Esophagus muscularis mucosa (tissue), 4 donors: ENCODE data around the gene NKAIN4. TPM values are rescaled to one million over a fixed set of nuclear protein-coding genes. Genes with fewer than 3 reads are reported as not detected.
A peak's percentile ranks its signal among the peaks of the same experiment; 100 is the strongest.

Experiments
- DNase-seq: peaks from one replicate; pipeline ENCODE4 v3.0.0-alpha.2; 2017; ENCODE audit errors: extremely low spot score
- H3K27ac ChIP-seq, 4 donors: fragments of 200-600 bp; sonication (generic); replicated peaks in 1 of 4; 1 replicate in 3 of 4; 2 replicates in 1 of 4; pipeline ENCODE4 v1.5.1; 2016 to 2019; ENCODE audit warnings: mild to moderate bottlenecking in 1 of 4
- H3K27me3 ChIP-seq, 4 donors: fragments of 200-600 bp; sonication (generic); one replicate each; pipeline versions ENCODE4 v1.5.1 to v1.6.0; 2016 to 2019
- H3K36me3 ChIP-seq, 4 donors: fragments of 200-600 bp; sonication (generic); one replicate each; pipeline ENCODE4 v1.5.1; 2016 to 2019
- H3K4me1 ChIP-seq, 4 donors: fragments of 200-600 bp; sonication (generic); one replicate each; pipeline ENCODE4 v1.5.1; 2016 to 2019
- H3K4me3 ChIP-seq, 4 donors: fragments of 200-600 bp; sonication (generic); 1 replicate in 2 of 4; 2 replicates in 2 of 4; pipeline ENCODE4 v1.5.1; 2016 to 2019; ENCODE audit warnings: mild to moderate bottlenecking in 4 of 4, moderate library complexity in 1 of 4
- H3K9me3 ChIP-seq, 4 donors: fragments of 200-600 bp; sonication (generic); 1 replicate in 3 of 4; 2 replicates in 1 of 4; pipeline ENCODE4 v1.5.1; 2016 to 2019
- EP300 ChIP-seq: sonication (generic); formaldehyde crosslinking; IDR thresholded peaks from one replicate; pipeline ENCODE4 v1.6.1; 2017; ENCODE audit warnings: antibody characterized with exemption
- POLR2A ChIP-seq: fragments of 450-650 bp; IDR thresholded peaks from one replicate; pipeline ENCODE4 v1.6.1; 2017; ENCODE audit warnings: antibody characterized with exemption, moderate library complexity, mild to moderate bottlenecking, low read depth
- POLR2AphosphoS5 ChIP-seq, 2 donors: sonication (generic); formaldehyde crosslinking; IDR thresholded peaks; one replicate each; pipeline ENCODE4 v1.6.1; 2017; ENCODE audit warnings: antibody characterized with exemption in 2 of 2
- WGBS: methylation state at CpG from one replicate; pipeline ENCODE4 v1.1.5; 2018; 5-methylcytosine and 5-hydroxymethylcytosine counted together
- intact Hi-C: fragments of 100-400 bp; cut with DNase I; formaldehyde crosslinking; loops from one replicate; pipeline ENCODE4 v1.15.1; 2023
- total RNA-seq, 4 donors: library from RNA; depleted of rRNA; stranded (reverse); fragments of >200 nt; gene quantifications; one replicate each; pipeline versions ENCODE4 v1.1.0 to v1.2.1, GENCODE V29; 2016
- TF ChIP-seq, protein P1 (sequence below), 3 experiments: fragments of 200-600 bp in 2 of 3; fragments of 450-650 bp in 1 of 3; sonication (generic) in 2 of 3; IDR thresholded peaks; one replicate each; pipeline ENCODE4 v1.5.1; 2017 to 2019; ENCODE audit warnings: antibody characterized with exemption in 3 of 3, mild to moderate bottlenecking in 2 of 3, moderate library complexity in 1 of 3

NKAIN4 gene
- total RNA-seq, 4 donors from 2014 or later: 0.17 to 0.45 TPM; not detected in 2

DNA sequence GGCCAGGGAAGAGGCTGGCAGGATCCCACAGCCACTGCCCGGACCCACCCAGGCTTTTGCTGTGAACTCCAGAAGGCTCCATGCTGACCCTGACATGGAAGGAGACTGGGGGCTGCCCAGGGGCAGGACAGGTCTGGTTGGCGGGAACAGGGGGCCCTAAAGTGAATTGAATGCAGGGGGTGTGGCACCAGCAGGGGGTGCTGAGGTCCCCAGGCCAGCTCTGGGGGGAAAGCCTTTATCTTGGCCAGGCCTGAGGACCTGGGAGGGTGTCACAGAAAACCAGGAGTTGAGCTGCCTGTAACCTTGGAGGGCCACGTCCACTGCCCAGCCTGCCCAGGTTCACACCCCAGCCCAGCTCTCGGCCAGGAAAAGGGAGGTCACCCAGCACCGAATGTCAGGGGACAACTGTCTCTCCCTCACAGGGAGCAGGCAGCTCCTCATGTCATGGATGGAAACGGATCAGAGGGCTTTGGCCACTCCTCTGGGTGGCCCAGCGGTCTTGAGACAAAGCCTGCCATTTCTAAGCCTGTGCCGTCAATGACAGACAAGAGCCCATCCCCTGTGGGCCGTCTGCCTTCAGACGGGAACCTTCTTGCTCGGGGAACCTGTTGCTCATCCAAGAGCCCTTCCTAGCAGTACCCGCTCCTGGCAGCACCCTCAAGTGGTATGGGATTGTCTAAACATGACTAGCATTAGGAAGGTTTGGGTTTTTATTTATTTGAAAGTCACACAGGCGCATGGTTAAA, 35.4 kb downstream of the NKAIN4 start:
- TF ChIP-seq EP300: no peak
- TF ChIP-seq, protein P1, sequence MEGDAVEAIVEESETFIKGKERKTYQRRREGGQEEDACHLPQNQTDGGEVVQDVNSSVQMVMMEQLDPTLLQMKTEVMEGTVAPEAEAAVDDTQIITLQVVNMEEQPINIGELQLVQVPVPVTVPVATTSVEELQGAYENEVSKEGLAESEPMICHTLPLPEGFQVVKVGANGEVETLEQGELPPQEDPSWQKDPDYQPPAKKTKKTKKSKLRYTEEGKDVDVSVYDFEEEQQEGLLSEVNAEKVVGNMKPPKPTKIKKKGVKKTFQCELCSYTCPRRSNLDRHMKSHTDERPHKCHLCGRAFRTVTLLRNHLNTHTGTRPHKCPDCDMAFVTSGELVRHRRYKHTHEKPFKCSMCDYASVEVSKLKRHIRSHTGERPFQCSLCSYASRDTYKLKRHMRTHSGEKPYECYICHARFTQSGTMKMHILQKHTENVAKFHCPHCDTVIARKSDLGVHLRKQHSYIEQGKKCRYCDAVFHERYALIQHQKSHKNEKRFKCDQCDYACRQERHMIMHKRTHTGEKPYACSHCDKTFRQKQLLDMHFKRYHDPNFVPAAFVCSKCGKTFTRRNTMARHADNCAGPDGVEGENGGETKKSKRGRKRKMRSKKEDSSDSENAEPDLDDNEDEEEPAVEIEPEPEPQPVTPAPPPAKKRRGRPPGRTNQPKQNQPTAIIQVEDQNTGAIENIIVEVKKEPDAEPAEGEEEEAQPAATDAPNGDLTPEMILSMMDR (IDR thresholded peaks at IDR 0.05): no peak
- TF ChIP-seq POLR2AphosphoS5 (IDR thresholded peaks at IDR 0.05): no peak
- TF ChIP-seq POLR2A: no peak
- Histone ChIP-seq H3K27me3 (peaks cover 0 to 18% (median 0%) of the 10 kb centered on the region in 4 donors), H3K27ac (no peak overlapping the region), H3K4me3 (no peak overlapping the region), H3K9me3 (no peaks in the 10 kb centered on the region), H3K4me1 (peaks cover 15 to 27% (median 23%) of the 10 kb centered on the region in 4 donors), H3K36me3 (peaks cover 0 to 11% (median 4%) of the 10 kb centered on the region in 4 donors)
- intact Hi-C loops: loop anchor here (10.0 kb wide), 1 partner anchor 264 kb away; the partner anchor contains the start of gene SLC17A9
- DNase-seq: no peak
- WGBS: 65% methylated on average over 7 of the region's 13 CpGs

DNA sequence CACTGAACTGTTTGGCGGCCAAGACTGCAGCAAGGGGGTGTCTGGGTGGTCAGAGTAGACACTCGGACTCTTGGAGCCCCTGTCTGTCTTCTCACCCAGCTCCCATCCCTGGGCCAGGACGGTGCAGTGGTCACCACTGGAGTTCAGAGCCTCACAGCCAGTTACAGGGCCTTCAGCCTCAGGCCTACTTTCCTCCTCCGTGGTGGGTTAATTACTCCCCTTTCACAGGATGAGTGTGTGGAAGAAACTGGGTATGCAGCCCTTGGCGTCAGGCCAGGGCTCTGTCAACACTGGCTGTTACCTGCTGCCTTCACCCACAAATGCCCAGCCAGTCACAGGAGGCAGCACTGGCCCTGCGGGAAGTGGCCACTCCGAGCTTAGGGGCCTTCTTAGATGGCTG, 36.6 kb downstream of the NKAIN4 start:
- Histone ChIP-seq H3K4me3 (no peak overlapping the region), H3K36me3 (peaks cover 8 to 23% (median 14%) of the 10 kb centered on the region in 4 donors), H3K4me1 (peaks cover 20 to 37% (median 35%) of the 10 kb centered on the region in 4 donors), H3K27me3 (peaks cover 0 to 18% (median 0%) of the 10 kb centered on the region in 4 donors), H3K9me3 (no peaks in the 10 kb centered on the region), H3K27ac (no peak overlapping the region)
- intact Hi-C loops: loop anchor here (10.0 kb wide), 1 partner anchor 263 kb away; the partner anchor contains the start of gene SLC17A9
- DNase-seq: no peak
- 66% methylated on average over 5 of the region's 7 CpGs for WGBS
- TF ChIP-seq, protein P1 (IDR thresholded peaks at IDR 0.05): no peak
- TF ChIP-seq EP300 (no peak), POLR2A (no peak), POLR2AphosphoS5 (IDR thresholded peaks at IDR 0.05) (no peak)

DNA sequence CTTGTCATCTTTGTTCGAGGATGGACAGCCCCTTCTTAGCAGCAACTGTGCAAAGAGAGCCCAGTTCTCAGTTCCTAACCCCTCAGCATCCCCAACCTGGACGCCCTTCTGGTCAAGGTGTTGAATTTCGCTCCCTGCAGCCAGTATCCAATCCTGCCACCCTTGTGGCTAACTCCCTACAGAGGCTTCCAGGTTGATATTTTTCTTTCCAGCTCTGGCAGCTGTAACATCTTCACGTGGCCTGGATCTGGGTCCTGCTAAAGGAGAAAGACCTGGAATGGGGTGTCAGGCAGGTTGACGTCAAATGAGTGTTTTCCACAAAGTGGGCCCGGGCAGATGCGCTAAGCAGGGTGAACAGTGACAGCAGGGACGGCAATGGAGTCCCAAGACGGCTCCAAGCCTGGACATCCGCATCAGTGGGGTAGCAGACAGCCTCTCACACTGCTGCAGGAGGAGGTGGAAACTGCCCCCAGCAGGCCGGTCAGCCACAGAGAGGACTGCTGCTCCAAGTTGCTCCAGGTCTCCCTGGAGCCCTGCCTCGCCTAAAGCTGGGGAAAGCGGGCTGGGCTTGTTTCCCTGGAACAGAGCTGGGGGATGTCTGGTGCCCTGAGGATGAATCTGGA, 37.3 kb downstream of the NKAIN4 start:
- WGBS: 74% methylated on average over 9 of the region's 13 CpGs
- Histone ChIP-seq H3K9me3 (no peaks in the 10 kb centered on the region), H3K36me3 (peaks cover 15 to 30% (median 21%) of the 10 kb centered on the region in 4 donors), H3K4me1 (peaks cover 27 to 45% (median 42%) of the 10 kb centered on the region in 4 donors), H3K27me3 (peaks cover 0 to 18% (median 0%) of the 10 kb centered on the region in 4 donors), H3K27ac (peak overlapping the region; percentile 83 to 87 (median 84)), H3K4me3 (peak overlapping the region; percentile 90 to 97 (median 96))
- intact Hi-C loops: loop anchor here (10.0 kb wide), 1 partner anchor 262 kb away; the partner anchor contains the start of gene SLC17A9
- DNase-seq: no peak
- TF ChIP-seq POLR2A (no peak), EP300 (no peak)

DNA sequence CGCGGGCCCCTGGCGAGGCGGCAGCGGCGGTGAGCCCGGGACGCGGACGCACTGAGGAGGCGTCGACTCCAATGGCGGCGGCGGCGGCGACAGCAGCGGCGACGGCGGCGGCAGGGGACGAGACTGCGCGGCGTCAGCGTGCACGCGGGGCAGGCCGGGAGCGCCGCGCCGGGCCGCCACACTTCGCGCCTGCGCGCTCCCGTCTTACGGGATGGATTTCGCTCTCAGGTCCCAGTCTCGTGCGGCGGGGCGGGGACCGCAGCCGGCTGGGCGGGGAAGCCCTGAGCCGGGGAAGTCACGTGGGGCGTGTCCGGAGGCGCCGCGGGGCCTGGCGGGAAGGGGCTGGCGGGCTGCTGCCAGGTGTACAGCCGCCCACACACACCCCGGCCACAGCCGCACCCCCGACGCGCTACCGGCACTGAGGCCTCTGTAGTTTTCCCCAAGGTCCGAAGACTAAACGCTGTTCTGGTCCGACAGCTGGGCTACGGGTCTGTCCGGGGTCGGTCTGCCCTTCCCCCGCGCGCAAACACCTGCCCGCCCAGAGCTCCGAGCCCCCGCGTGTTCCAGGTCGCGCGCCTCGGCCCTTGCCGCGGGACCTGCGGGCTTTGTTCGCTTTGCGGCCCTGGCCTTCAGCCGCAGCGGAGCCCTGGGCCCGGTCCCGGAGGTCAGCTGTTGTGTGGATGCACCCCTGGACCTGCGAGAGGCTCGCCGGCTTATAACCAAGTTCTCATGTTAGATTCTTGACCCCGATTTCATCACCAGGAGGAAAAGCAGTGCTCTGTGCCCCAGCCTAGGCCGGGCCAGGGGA, 38.0 kb downstream of the NKAIN4 start, which contains the start of gene YTHDF1:
TSS of gene YTHDF1 (minus strand) at position 91 of the 808 bp plus-strand sequence. CDS start 239 bp downstream, outside the sequence.
- intact Hi-C loops: loop anchor here (10.0 kb wide), 1 partner anchor 261 kb away; the partner anchor contains the start of gene SLC17A9
- peaks cover 16 to 35% (median 28%) of the 10 kb centered on the region in 4 donors for H3K36me3 ChIP-seq
- peak within 1 kb of the TSS; percentile 83 to 87 (median 84) for H3K27ac ChIP-seq
- 2% methylated on average over 37 of the region's 96 CpGs for WGBS
- H3K4me1 ChIP-seq: peaks cover 27 to 52% (median 49%) of the 10 kb centered on the region in 4 donors
- TF ChIP-seq POLR2AphosphoS5 (IDR thresholded peaks at IDR 0.05) (peak; percentile 81 to 95), POLR2A (peak; percentile 69), EP300 (no peak)
- TF ChIP-seq, protein P1 (IDR thresholded peaks at IDR 0.05): peak in 1 of 3 experiments; percentile 27
- H3K9me3 ChIP-seq: no peaks in the 10 kb centered on the region
- peaks cover 0 to 18% (median 0%) of the 10 kb centered on the region in 4 donors for H3K27me3 ChIP-seq
- peak; percentile 98 for DNase-seq
- H3K4me3 ChIP-seq: peak within 1 kb of the TSS; percentile 90 to 97 (median 96)
